ENCODE results near the gene INO80.

INO80 gene

DNA sequence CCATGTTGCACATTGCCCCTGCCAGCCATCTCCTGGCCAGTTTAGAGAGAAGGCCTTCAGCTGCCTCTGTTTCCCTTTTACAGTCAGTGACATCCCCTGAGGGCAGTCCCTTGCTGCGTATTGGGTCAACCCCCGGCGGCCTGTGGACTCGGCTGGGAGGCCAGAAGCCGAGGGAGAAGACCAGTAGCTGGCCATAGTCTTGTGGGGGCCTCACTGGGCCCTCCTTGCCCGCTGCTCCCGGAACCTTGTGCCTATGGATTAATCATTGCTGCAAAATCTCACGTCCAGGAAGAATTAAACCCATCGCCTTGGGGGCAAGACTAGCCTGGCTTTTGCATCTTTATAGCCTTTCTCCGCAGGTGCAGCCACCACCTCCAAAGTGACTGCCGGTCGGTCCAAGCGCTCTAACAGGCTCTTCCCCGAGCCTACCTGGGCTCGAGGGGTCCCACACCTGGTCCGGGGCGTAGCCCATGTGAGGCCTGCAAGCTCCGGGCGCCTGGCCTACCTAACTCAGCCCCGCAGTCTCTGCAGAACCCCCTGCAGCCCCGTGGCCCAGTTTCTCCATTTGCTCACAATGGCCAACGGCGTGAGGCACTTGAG lies 163.7 kb downstream of the INO80 start:
- TF ChIP-seq, protein P1, sequence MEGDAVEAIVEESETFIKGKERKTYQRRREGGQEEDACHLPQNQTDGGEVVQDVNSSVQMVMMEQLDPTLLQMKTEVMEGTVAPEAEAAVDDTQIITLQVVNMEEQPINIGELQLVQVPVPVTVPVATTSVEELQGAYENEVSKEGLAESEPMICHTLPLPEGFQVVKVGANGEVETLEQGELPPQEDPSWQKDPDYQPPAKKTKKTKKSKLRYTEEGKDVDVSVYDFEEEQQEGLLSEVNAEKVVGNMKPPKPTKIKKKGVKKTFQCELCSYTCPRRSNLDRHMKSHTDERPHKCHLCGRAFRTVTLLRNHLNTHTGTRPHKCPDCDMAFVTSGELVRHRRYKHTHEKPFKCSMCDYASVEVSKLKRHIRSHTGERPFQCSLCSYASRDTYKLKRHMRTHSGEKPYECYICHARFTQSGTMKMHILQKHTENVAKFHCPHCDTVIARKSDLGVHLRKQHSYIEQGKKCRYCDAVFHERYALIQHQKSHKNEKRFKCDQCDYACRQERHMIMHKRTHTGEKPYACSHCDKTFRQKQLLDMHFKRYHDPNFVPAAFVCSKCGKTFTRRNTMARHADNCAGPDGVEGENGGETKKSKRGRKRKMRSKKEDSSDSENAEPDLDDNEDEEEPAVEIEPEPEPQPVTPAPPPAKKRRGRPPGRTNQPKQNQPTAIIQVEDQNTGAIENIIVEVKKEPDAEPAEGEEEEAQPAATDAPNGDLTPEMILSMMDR (IDR thresholded peaks at IDR 0.05; ENCODE audit: extremely low read depth, insufficient read depth, missing control alignments) = no peak
- no peak for DNase-seq (ENCODE audit: low spot score)
- in situ Hi-C loops (cut with MboI; ENCODE audit: low pct_unique_long_range_greater_than_20kb, low sequenced_read_pairs, unreplicated experiment) = no loop called here

DNA sequence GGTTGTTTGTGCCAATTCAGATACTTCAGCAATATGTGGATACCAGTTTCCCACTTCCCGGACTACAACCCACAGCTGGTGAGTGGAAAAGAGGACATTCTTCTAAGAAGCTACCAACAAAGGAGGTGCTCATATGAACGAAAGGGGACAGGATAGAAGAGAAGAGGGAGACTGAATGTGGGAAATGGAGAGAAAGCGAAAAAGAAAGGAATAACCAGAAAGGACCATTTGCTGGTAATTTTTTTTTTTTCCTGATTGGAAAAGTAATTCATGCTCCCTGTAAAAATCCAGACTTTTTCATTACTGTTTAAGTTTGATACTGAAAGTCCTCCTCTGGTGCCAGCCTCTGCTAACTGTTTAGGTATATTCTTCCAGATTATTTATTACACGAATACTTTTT lies 164.3 kb downstream of the INO80 start:
- in situ Hi-C loops (cut with MboI; ENCODE audit: low pct_unique_long_range_greater_than_20kb, low sequenced_read_pairs, unreplicated experiment) = no loop called here
- DNase-seq (ENCODE audit: low spot score) = no peak
- TF ChIP-seq, protein P1 (IDR thresholded peaks at IDR 0.05; ENCODE audit: extremely low read depth, insufficient read depth, missing control alignments) = no peak

DNA sequence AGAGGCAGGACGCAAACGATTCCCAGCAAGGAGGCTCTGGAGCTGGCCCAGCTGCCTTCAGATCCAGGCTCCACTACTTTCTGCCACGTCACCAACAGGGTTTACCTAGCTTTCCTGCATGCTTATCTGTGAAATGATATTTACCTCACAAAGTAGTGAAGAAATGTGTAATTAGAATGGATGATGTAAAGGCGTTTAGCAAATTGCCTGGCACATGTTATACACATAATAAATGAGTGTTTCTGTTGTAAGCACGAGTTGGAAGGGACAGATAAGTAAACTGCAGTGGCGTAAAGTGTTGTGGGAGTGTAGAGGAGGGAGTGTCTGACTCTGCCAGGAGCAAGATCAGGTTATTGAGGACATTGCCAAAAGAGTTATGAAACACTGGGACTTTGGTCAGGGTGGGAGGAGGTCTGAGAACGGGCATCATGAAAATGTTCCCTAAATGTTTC lies 166.3 kb downstream of the INO80 start:
- DNase-seq (ENCODE audit: low spot score) = peak; percentile 5
- in situ Hi-C loops (cut with MboI; ENCODE audit: low pct_unique_long_range_greater_than_20kb, low sequenced_read_pairs, unreplicated experiment) = no loop called here
- TF ChIP-seq, protein P1 (IDR thresholded peaks at IDR 0.05; ENCODE audit: extremely low read depth, insufficient read depth, missing control alignments) = no peak

DNA sequence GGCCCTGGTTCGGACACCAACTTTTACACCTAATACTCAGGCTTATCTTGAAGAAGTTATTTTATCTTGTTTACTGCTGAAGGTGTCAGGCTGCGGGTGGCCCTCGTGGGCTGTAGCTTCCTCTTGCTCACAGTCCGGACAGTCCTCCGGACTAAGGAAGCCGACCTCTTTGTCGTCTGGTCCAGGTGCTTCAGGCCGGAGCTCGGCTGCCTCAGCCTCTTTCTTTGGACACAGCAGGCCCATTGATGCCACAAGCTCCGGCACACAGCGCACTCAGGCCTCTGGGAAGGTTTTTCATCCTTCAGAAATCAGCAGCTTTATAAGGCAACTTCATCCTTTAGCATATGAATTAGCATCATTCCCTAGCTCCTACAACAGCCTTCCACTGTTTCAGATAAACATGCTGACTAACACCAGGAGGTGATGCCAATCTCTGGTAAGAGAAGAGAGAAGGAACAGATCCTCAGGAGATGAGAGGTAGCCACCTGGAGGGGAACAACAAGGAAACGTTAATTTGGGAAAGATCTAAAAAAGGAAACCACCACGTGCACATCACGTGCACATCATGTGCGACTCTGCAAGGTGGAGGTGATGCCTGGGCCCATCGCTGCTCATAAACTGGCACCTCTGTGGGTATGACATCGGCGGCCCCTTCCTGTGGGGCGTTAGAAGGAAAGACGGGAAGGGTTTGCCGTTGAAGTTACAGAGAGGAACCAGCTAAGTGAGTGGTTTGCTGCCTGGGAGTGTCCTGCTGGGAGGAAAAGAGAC lies 167.2 kb downstream of the INO80 start:
- no peak for DNase-seq (ENCODE audit: low spot score)
- in situ Hi-C loops (cut with MboI; ENCODE audit: low pct_unique_long_range_greater_than_20kb, low sequenced_read_pairs, unreplicated experiment) = no loop called here
- TF ChIP-seq, protein P1 (IDR thresholded peaks at IDR 0.05; ENCODE audit: extremely low read depth, insufficient read depth, missing control alignments) = no peak

DNA sequence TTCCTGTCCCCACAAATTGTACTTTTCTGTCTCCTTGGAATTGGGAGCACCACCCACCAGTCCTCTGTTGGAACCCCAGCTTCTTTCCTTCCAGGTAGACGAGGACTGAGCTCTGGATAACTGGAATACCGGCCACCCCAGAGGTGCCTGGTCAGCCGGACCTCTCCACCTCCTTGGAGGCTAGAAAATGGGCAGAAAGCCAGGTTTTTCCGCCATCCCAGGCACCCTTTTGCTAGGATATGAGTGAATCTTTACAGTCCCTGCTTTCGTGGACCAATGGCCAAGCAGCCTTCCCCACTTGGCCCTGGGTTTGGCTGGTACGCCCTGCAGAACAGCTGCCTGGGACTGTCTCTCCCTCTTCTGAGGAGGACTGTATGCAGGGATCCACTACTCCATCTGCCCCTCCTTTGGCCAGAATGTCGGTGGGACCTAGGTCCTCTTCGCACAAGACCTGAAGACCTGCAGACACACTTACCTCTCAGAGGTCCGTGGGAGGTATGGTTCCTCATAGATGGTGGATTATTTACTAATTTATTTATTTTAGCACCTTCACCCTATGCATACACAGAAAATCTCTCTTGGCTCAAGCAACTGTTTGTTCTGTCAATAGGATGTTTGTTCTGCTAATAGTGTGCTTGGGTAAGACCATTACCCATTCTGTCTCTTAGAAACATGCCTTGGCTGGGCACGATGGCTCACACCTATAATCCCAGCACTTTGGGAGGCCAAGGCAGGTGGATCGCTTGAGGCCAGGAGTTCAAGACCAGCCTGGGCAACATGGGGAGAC lies 171.4 kb downstream of the INO80 start:
- no peak for DNase-seq (ENCODE audit: low spot score)
- in situ Hi-C loops (cut with MboI; ENCODE audit: low pct_unique_long_range_greater_than_20kb, low sequenced_read_pairs, unreplicated experiment) = no loop called here
- TF ChIP-seq, protein P1 (IDR thresholded peaks at IDR 0.05; ENCODE audit: extremely low read depth, insufficient read depth, missing control alignments) = no peak

DNA sequence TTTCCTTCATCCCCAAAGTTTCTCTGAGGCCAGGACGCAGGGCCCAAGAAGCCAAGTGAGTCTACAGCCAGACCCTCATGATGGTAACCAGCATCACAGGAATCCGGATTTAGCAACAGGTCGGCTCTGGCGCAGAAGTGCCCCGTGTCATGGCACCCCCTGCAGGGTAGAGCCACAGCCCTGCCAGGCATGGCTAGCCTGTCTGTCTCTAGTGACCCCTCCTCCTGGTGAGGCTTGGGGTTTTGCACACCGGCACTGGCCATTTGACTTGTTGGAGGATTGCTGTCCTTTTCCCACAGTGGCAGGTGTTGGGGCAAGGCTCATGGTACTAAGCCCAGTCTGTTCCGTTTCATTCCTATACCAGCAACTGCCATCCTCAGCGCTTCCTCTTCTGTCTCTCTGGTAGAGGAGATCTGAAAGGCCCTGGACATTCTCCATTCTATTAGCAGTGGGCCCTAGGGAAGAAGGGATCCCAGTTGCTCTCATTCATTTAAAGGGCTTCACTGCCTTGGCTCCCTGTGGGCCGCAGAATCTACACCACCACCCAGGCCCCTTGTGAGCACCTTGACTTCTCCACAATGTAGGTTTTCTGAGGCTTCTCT lies 172.2 kb downstream of the INO80 start:
- no peak for DNase-seq (ENCODE audit: low spot score)
- in situ Hi-C loops (cut with MboI; ENCODE audit: low pct_unique_long_range_greater_than_20kb, low sequenced_read_pairs, unreplicated experiment) = no loop called here
- TF ChIP-seq, protein P1 (IDR thresholded peaks at IDR 0.05; ENCODE audit: extremely low read depth, insufficient read depth, missing control alignments) = no peak
